H1 (cell line): ENCODE measurements around the gene BPHL. TPM values are rescaled to one million over a fixed set of nuclear protein-coding genes. Genes with fewer than 3 reads are reported as not detected.
"Not testable (repeated sequence)": the region's sequence is repeated elsewhere in the genome, so short reads cannot be mapped to it uniquely, and the experiment has no call there.

Source experiments
- CTCF ChIA-PET: fragments of 300-600 bp; sonication (Branson Sonifier 250); formaldehyde crosslinking; loops from one replicate; lab custom pipeline; 2021; ENCODE audit not compliant: partially characterized antibody; lab: Charles Lee
- POLR2A ChIA-PET: fragments of 300-600 bp; sonication (Branson Sonifier 250); formaldehyde crosslinking; loops from one replicate; lab custom pipeline; 2021; ENCODE audit warnings: inconsistent platforms; ENCODE audit not compliant: partially characterized antibody; lab: Charles Lee
- DNase-seq, 2 experiments: peaks; one replicate each; pipeline versions ENCODE4 v3.0.0 to v3.0.0-alpha.2; 2010 to 2022; ENCODE audit warnings: low spot score in 2 of 2, low read depth in 1 of 2, mixed read lengths in 1 of 2
- FAIRE-seq: peaks from 2 replicates; lab custom pipeline; 2011; peaks lifted over from hg19 to GRCh38; lab: Jason Lieb, UNC
- H2AFZ ChIP-seq: 2 replicates; pipeline ENCODE4 v1.8.1; 2012; ENCODE audit warnings: low read length, inconsistent platforms
- H2AK5ac ChIP-seq: 2 replicates; pipeline ENCODE4 v1.6.1; 2013; ENCODE audit warnings: low read depth, low read length
- H2BK120ac ChIP-seq: replicated peaks from 2 replicates; pipeline ENCODE3; 2013; ENCODE audit warnings: low read depth, low read length, inconsistent platforms
- H2BK12ac ChIP-seq: 2 replicates; pipeline ENCODE4 v1.6.1; 2013; ENCODE audit warnings: low read depth, low read length
- H2BK15ac ChIP-seq: 2 replicates; pipeline ENCODE4 v1.6.1; 2013; ENCODE audit warnings: low read length
- H2BK20ac ChIP-seq: 2 replicates; pipeline ENCODE4 v1.6.1; 2013; ENCODE audit warnings: low read length
- H2BK5ac ChIP-seq: 2 replicates; pipeline ENCODE4 v1.6.1; 2013; ENCODE audit warnings: low read depth, low read length
- H3K14ac ChIP-seq: 2 replicates; pipeline ENCODE4 v1.6.1; 2013; ENCODE audit warnings: inconsistent platforms; ENCODE audit not compliant: insufficient read length
- H3K18ac ChIP-seq: 2 replicates; pipeline ENCODE4 v1.6.1; 2013; ENCODE audit warnings: low read length; ENCODE audit errors: extremely low read depth
- H3K23ac ChIP-seq: 2 replicates; pipeline ENCODE4 v1.6.1; 2013; ENCODE audit warnings: inconsistent platforms; ENCODE audit not compliant: insufficient read length
- H3K23me2 ChIP-seq: 2 replicates; pipeline ENCODE4 v1.6.1; 2013; ENCODE audit warnings: low read depth, low read length
- H3K27ac ChIP-seq: 2 replicates; pipeline ENCODE4 v1.6.1; 2011; ENCODE audit warnings: low read depth, low read length, inconsistent platforms
- H3K27me3 ChIP-seq, 4 experiments: replicated peaks in 1 of 4; 1 replicate in 1 of 4; 2 replicates in 3 of 4; pipeline versions ENCODE4 v1.6.1 to v1.8.1; 2011 to 2013; ENCODE audit warnings: low read length in 3 of 4, mild to moderate bottlenecking in 3 of 4, inconsistent platforms in 2 of 4, mixed read lengths in 2 of 4, moderate library complexity in 1 of 4; ENCODE audit not compliant: control insufficient read depth in 3 of 4, insufficient read depth in 3 of 4; ENCODE audit errors: extremely low read depth in 1 of 4
- H3K36me3 ChIP-seq, 4 experiments: 2 replicates each; pipeline versions ENCODE4 v1.6.1 to v1.8.1; 2011 to 2013; ENCODE audit warnings: mild to moderate bottlenecking in 4 of 4, low read length in 3 of 4, moderate library complexity in 2 of 4, control low read depth in 1 of 4, inconsistent platforms in 1 of 4; ENCODE audit not compliant: insufficient read depth in 4 of 4, control insufficient read depth in 2 of 4
- H3K4ac ChIP-seq: replicated peaks from 2 replicates; pipeline ENCODE3; 2013; ENCODE audit warnings: low read length, low read depth, mixed read lengths, inconsistent platforms; ENCODE audit not compliant: insufficient read length
- H3K4me1 ChIP-seq, 4 experiments: replicated peaks in 1 of 4; 1 replicate in 1 of 4; 2 replicates in 3 of 4; pipeline versions ENCODE4 v1.6.1 to v1.8.1; 2011 to 2013; ENCODE audit warnings: low read length in 3 of 4, inconsistent platforms in 2 of 4, mixed read lengths in 1 of 4; ENCODE audit not compliant: insufficient read depth in 4 of 4, control insufficient read depth in 3 of 4
- H3K4me2 ChIP-seq, 2 experiments: 2 replicates each; pipeline versions ENCODE4 v1.6.1 to v1.8.1; 2011 to 2013; ENCODE audit warnings: low read depth in 2 of 2, low read length in 2 of 2, control low read depth in 1 of 2, inconsistent platforms in 1 of 2, mild to moderate bottlenecking in 1 of 2; ENCODE audit not compliant: insufficient read depth in 1 of 2
- H3K4me3 ChIP-seq, 4 experiments: fragments of 200-600, 300-600 bp in 1 of 4; sonication (generic), shearing (Covaris generic), sonication (Bioruptor Twin) in 1 of 4; 2 replicates each; pipeline versions ENCODE4 v1.5.1 to v1.8.1; 2011 to 2016; ENCODE audit warnings: low read length in 4 of 4, low read depth in 3 of 4, control low read depth in 2 of 4, inconsistent platforms in 2 of 4, mild to moderate bottlenecking in 2 of 4, mixed read lengths in 1 of 4, moderate library complexity in 1 of 4; ENCODE audit not compliant: insufficient read depth in 2 of 4; ENCODE audit errors: extremely low read depth in 1 of 4
- H3K56ac ChIP-seq: replicated peaks from 2 replicates; pipeline ENCODE3; 2013; ENCODE audit warnings: low read depth, mild to moderate bottlenecking, mixed read lengths, low read length, inconsistent platforms; ENCODE audit not compliant: insufficient read length
- H3K79me1 ChIP-seq: 2 replicates; pipeline ENCODE4 v1.6.1; 2013; ENCODE audit warnings: low read depth, low read length, control low read depth
- H3K79me2 ChIP-seq, 2 experiments: 2 replicates each; pipeline versions ENCODE4 v1.6.1 to v1.8.1; 2012 to 2013; ENCODE audit warnings: low read length in 2 of 2, mild to moderate bottlenecking in 2 of 2, inconsistent platforms in 1 of 2; ENCODE audit not compliant: insufficient read depth in 2 of 2, control insufficient read depth in 1 of 2
- H3K9ac ChIP-seq, 4 experiments: replicated peaks in 1 of 4; 1 replicate in 1 of 4; 2 replicates in 3 of 4; pipeline versions ENCODE4 v1.6.1 to v1.8.1; 2011 to 2013; ENCODE audit warnings: low read depth in 3 of 4, low read length in 3 of 4, control low read depth in 2 of 4, mild to moderate bottlenecking in 2 of 4, moderate library complexity in 2 of 4, inconsistent platforms in 1 of 4; ENCODE audit errors: extremely low read depth in 1 of 4
- H3K9me3 ChIP-seq, 2 experiments: 2 replicates each; pipeline versions ENCODE4 v1.6.1 to v1.8.1; 2012 to 2013; ENCODE audit warnings: mild to moderate bottlenecking in 2 of 2, moderate library complexity in 2 of 2, control low read depth in 1 of 2, inconsistent platforms in 1 of 2, low read depth in 1 of 2, low read length in 1 of 2, mixed read lengths in 1 of 2; ENCODE audit not compliant: insufficient read depth in 2 of 2
- H4K20me1 ChIP-seq, 2 experiments: replicated peaks in 1 of 2; 2 replicates each; pipeline versions ENCODE3 to v1.8.1; 2011 to 2013; ENCODE audit warnings: inconsistent platforms in 2 of 2, low read length in 2 of 2, mild to moderate bottlenecking in 1 of 2; ENCODE audit not compliant: insufficient read depth in 2 of 2, control insufficient read depth in 1 of 2
- H4K5ac ChIP-seq: 2 replicates; pipeline ENCODE4 v1.6.1; 2013; ENCODE audit warnings: low read length, low read depth, mixed read lengths, inconsistent platforms; ENCODE audit not compliant: insufficient read length
- H4K8ac ChIP-seq: 2 replicates; pipeline ENCODE4 v1.8.0; 2013; ENCODE audit warnings: mild to moderate bottlenecking, moderate library complexity, low read length, inconsistent platforms; ENCODE audit not compliant: insufficient read depth; ENCODE audit errors: extremely low read depth
- H4K91ac ChIP-seq: replicated peaks from 2 replicates; pipeline ENCODE3; 2013; ENCODE audit warnings: low read length, mixed read lengths, inconsistent platforms; ENCODE audit not compliant: insufficient read length
- whole genome bisulfite sequencing, 2 experiments: shearing (Covaris generic) in 1 of 2; methylation state at CpG; one replicate each; pipeline versions ENCODE4 v1.1.6 to v1.1.7; 2013 to 2015; ENCODE audit warnings: low lambda C conversion rate in 2 of 2, mixed read lengths in 2 of 2, inconsistent platforms in 1 of 2, low coverage in 1 of 2, missing lambda C conversion rate in 1 of 2; ENCODE audit not compliant: insufficient replicate concordance in 2 of 2, insufficient coverage in 1 of 2, insufficient read length in 1 of 2; ENCODE audit errors: extremely low coverage in 1 of 2, missing lambda C conversion rate in 1 of 2; 5-methylcytosine and 5-hydroxymethylcytosine counted together
- polyA plus RNA-seq, 7 experiments: library from polyadenylated mRNA; depleted of rRNA in 3 of 7; stranded (reverse) in 5 of 7; unstranded in 2 of 7; fragments of >200 nt in 5 of 7; fragments of 200-250 nt in 2 of 7; gene quantifications; 1 replicate in 5 of 7; 2 replicates in 1 of 7; 4 replicates in 1 of 7; pipeline versions ENCODE4 v1.2.1 to v1.2.3, GENCODE V29; 2011 to 2013; ENCODE audit warnings: missing spikeins in 2 of 7, mixed read lengths in 2 of 7
- total RNA-seq: library from RNA; stranded (reverse); fragmentation: NEBNext Ultra II Directional; extraction: Animal tissue kit (Norgen Biotek cat#: 25700); gene quantifications from 2 replicates; pipeline ENCODE4 v1.2.1, GENCODE V29; 2021

BPHL gene
- total and polyA plus RNA-seq, 2 of the 8 experiments (the other 6 are each of a cell fraction or from before 2014, with no cell fraction given) = 24.4 to 36.4 TPM

GRCh38 chr6:3168046-3168445 lies 49.5 kb downstream of the BPHL start:
- H3K4me2 ChIP-seq, H3K79me2 ChIP-seq, H3K23me2 ChIP-seq, H2AFZ ChIP-seq, H3K27ac ChIP-seq, H3K36me3 ChIP-seq, H3K79me1 ChIP-seq, H3K56ac ChIP-seq, H2AK5ac ChIP-seq, H3K23ac ChIP-seq, H3K4ac ChIP-seq, H2BK15ac ChIP-seq, H3K9me3 ChIP-seq, FAIRE-seq, H4K5ac ChIP-seq, DNase-seq, H3K14ac ChIP-seq, H3K9ac ChIP-seq, H3K4me3 ChIP-seq, H4K20me1 ChIP-seq, H3K27me3 ChIP-seq: not testable (repeated sequence)
- 95% methylated on average over 10 of the region's 10 CpGs; no CpG with 5 or more reads in 1 of the 2 experiments for WGBS, 2 experiments
- ChIA-PET POLR2A (interaction anchor here (1.2 to 6.8 kb wide), 5 partner anchors 8 to 59 kb away, joined by 3 to 58 read pairs (median 7); partner anchors contain the start of genes TUBB2A and TUBB2B), CTCF (interaction anchor here (1.1 to 2.8 kb wide), 3 partner anchors 11 to 83 kb away, joined by 3 to 11 read pairs (median 4); partner anchors contain the start of gene TUBB2A)
- Histone ChIP-seq H4K8ac (peak overlapping the region; percentile 10; the same call in 1 of the 2 replicates), H3K4me1 (peaks cover 14 to 34% (median 30%) of the 10 kb centered on the region in 4 experiments), H2BK120ac (peak overlapping the region; percentile 87), H4K91ac (peak overlapping the region; percentile 74), H2BK20ac (peak overlapping the region; percentile 98; the same call in 1 of the 2 replicates), H3K18ac (peak overlapping the region; percentile 9; the same call in 1 of the 2 replicates), H2BK5ac (peak overlapping the region; percentile 88; the same call in 1 of the 2 replicates), H2BK12ac (peak overlapping the region; percentile 90; the same call in 1 of the 2 replicates)
